CD4-positive, alpha-beta T cell treated with Interleukin-10 for 1 hour (primary cell): ENCODE data around the gene SYNE1.
"Not testable (repeated sequence)": the region's sequence is repeated elsewhere in the genome, so short reads cannot be mapped to it uniquely, and the experiment has no call there.

Source experiments
- DNase-seq: peaks from one replicate; pipeline ENCODE4 v3.0.0-alpha.2; 2020

The SYNE1 gene

DNA sequence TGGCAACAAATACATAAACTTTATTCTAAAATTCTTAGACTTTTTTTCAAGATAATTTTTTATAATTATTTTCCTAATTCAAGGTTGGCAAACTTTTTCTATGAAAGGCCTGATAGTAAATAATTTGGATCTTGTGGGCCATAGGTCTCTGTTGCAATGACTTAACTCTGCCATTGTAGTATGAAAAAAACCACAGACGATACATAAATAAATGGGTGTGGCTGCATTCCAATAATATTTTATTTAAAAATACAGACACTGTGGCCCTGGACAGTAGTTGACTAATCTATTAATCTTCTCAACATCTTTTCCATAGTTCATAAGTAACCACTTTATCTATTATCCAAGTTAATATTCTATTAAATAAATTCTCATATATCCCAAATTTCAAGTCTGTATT lies 281.1 kb downstream of the SYNE1 start:
- no peak for DNase-seq

- no peak for DNase-seq
These were observed 282.0 kb downstream of the SYNE1 start for GRCh38 chr6:152355166-152355565.

DNA sequence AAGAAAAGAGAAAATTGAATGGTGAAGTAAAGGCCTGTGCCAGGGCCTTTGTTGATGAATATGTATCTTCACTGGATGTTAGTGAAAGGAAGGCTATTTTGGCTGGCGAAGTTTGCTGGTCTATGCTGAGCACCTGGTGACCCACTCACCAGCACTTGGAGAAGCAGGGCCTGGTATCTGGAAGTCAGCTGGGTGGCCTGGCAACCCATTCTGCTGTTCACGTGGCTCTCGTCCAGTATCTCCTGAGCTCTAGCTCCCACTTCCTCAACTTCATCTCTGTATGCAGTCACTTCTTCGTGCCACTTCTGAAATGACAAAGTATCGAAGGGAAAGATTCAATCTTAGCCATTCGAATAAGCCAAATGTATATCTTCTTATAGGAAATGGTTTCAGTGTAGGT lies 283.7 kb downstream of the SYNE1 start:
- DNase-seq = no peak

DNA sequence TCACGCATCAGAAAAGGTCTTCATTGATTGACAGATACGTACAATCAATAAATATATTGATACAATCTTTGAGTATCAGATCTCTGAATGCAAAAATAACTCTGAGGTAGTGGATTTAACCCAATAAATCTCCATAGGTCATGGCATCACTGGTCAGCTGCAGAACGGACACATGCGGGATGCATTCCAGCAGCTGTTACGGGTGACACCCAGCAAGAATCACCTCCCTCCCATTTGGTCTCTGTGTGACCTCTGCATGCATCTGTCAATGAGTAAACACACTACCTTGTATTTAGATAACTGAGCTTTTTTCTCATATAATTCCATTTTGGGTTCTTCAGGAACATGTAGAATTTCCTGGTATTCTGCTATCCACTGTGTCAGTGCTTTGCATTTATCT lies 285.4 kb downstream of the SYNE1 start:
- no peak for DNase-seq

DNA sequence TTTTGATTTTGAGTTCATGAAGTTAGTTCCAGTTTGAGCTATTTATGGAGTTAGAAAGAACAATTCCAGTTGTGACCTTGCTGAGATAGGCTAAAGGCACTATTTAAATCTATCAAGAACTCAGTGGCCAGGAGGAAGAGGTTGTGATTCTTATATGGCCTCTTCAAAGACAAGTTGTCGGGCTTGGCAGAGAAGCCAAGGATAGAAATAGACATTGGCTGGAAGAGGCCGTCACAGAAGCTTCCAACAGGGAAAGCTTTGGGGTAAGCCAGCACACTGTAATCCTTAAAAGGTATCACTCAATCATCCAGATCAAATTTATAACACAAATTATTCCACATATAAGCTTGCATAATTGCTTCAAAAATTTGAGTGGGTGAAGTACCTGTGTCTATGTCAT lies 286.1 kb downstream of the SYNE1 start:
- DNase-seq = no peak

GRCh38 chr6:152348116-152348515 lies 289.0 kb downstream of the SYNE1 start:
- no peak for DNase-seq

DNA sequence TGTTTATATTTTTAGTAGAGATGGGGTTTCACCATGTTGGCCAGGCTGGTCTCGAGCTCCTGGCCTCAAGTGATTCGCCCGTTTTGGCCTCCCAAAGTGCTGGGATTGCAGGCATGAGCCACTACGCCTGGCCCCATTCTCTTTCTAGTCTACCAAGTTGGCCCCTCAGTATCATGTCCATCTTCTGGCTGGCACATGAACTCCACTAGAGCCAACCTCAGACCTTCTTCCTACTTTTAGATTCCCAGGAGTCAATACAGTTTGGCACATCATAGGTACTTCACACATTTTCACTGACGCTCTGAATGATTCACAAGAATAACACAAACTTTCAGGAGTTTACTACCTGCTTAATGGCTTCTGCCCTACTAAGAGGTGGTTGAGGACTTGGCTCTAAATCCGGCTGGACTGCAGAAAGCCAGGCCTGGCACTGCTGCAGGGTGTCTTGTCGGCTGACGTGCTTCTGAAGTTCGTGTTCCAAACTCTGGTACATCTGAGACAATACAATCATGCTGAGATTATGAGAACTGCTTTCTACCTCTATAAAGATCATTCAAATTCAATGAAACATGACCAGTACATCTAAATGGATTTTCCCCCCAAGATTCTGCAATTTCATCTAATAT lies 293.3 kb downstream of the SYNE1 start:
- no peak for DNase-seq

GRCh38 chr6:152341596-152341995 lies 295.6 kb downstream of the SYNE1 start:
- DNase-seq = no peak

DNA sequence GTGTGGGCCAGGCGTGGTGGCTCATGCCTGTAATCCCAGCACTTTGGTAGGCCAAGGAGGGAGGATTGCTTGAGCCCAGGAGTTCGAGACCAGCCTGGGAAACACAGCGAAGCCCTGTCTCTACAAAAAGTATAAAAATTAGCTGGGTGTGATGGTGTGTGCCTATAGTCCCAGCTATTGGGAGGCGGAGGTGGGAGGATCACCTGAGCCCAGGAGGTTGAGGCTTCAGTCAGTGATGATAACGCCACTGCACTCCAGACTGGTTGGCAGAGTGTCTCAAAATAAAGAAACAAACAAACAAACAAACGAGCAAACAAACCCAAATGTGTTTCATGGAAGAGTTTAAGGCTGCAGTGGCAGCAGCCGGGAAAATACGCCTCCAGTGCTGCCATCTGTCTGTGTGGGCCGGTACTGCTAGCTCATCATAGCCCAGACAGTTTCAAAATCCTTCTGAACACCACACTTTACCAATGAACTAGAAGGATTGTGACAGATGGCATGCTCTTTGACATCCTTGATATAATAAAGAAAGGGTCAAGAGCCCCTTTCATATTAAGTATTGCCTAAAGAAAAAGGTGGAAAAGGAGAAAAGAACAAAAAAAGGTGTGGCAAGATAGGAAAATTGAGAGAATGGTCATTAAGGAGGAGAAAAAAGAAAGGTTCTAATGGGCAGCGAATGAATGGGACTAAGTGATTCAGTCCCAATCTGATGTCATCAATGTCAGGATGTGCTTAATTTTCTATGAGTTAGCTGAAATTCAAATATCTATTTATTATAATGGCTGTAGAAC lies 298.6 kb downstream of the SYNE1 start:
- peak; percentile 61 for DNase-seq

DNA sequence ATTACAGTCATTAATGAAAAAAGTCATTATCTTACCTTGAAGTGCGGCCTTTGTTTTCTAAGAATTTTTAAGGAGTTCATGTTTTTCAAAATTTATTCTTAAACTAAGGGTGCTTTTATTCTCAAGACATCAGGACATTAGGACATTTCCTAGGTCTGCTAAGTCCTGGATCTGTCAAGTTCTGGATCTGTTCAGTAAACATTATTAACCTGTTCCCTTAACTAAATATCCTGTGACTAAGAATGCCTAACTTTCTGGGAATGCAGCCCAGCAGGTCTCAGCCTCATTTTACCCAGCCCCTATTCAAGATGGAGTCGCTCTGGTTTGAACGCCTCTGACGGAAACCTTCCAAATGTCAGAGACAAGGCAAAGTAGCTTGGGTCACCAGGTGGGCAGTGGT lies 302.6 kb downstream of the SYNE1 start:
- DNase-seq = no peak

GRCh38 chr6:152330961-152331360 lies 306.2 kb downstream of the SYNE1 start:
- DNase-seq = no peak

GRCh38 chr6:152329638-152330448 lies 307.3 kb downstream of the SYNE1 start:
- DNase-seq = no peak

- DNase-seq = not testable (repeated sequence)
These were observed 309.0 kb downstream of the SYNE1 start for GRCh38 chr6:152328200-152328599.

- no peak for DNase-seq
These were observed 313.8 kb downstream of the SYNE1 start for GRCh38 chr6:152323376-152323775.

DNA sequence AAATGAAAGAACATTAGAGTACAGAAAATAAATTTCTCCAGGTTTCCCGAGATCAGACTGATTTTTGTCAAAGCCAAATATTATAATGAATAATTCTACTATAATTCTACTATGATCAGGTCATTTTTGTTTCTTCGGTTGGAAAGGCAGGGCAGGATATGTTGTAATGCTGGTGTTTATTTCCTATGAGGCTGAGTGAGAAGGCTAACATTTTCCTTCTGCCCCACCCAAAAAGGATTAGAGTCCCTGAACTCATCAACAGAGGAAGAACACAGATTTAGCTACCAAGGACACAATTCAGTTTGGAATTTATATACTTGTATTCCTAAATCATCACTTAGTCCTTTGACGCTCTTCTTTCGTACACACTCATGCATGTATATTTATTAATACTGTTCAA lies 318.9 kb downstream of the SYNE1 start:
- no peak for DNase-seq

DNA sequence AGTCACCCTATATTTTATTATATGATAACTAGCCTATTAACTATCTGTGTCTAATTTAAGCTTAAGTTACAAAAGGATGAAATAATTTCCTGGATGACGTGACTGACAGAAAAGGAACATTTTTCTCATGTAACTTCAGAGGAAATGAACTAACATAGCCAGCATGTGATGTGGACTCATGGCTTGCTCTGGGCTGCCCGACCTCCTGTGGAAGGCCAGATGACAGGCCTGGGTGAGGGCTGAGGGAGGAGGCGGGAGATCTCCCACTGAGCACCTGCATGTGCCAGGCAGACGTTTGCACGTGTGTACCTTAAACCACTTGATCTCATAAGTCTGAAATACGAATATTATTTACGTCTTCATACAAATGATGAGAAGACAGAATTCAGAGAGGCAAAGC lies 321.1 kb downstream of the SYNE1 start:
- DNase-seq = no peak

GRCh38 chr6:152314483-152314832 lies 322.7 kb downstream of the SYNE1 start:
- no peak for DNase-seq

GRCh38 chr6:152313542-152314482 lies 323.4 kb downstream of the SYNE1 start:
- no peak for DNase-seq

DNA sequence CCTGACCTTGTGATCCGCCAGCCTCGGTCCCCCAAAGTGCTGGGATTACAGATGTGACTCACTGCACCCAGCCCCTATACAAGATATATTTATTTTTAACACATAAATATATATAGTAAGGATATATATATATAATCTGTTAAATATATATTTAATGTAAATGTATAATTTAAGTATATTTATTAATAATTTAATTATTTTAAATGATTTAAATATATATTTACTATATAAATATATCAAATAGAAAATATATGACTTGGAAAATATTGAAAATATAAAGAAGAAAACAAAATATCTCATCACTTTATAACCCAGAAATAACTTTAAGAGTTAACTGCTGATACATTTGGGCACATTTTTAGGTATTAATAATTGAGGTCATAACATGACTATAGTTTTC lies 324.7 kb downstream of the SYNE1 start:
- DNase-seq = no peak

- DNase-seq = peak; percentile 37
These were observed 326.7 kb downstream of the SYNE1 start for GRCh38 chr6:152310371-152310954.

- peak; percentile 63 for DNase-seq
These were observed 327.5 kb downstream of the SYNE1 start for GRCh38 chr6:152309648-152310047.

- DNase-seq = no peak
These were observed 328.2 kb downstream of the SYNE1 start for GRCh38 chr6:152309006-152309405.
